HCT116 (cell line): ENCODE results near the gene CCND2. TPM values are rescaled to one million over a fixed set of nuclear protein-coding genes. Genes with fewer than 3 reads are reported as not detected.

ENCODE experiments used
- ATAC-seq: fragments of 200-7000 bp; cut with Tn5 transposase; 2 replicates; pipeline ENCODE4 v1.9.1; 2020; ENCODE audit warnings: mild to moderate bottlenecking, moderate library complexity
- BruUV-seq: library from RNA; stranded (reverse); fragments of 400-500 nt; replicated peaks from 2 replicates; lab custom pipeline; 2021; lab: Mats Ljungman, UMichigan
- CTCF ChIA-PET: fragments of 300-600 bp; sonication (Branson Sonifier 250); formaldehyde crosslinking; loops from one replicate; lab custom pipeline; 2021; ENCODE audit warnings: antibody characterized with exemption; lab: Charles Lee
- POLR2A ChIA-PET: fragments of 300-600, 350-600 bp; sonication (Branson Sonifier 250); formaldehyde crosslinking; loops from one replicate; lab custom pipeline; 2021; ENCODE audit warnings: antibody characterized with exemption; lab: Charles Lee
- RAD21 ChIA-PET, 2 experiments: fragments of 300-600 bp; sonication (Branson Sonifier 250); formaldehyde crosslinking; loops; one replicate each; lab custom pipeline; 2023; ENCODE audit warnings: low total read pairs in 2 of 2; ENCODE audit not compliant: uncharacterized antibody in 2 of 2, unreplicated experiment in 2 of 2, low non-redundant PET in 1 of 2; lab: Charles Lee
- DNase-seq: peaks from one replicate; pipeline ENCODE4 v3.0.0-alpha.2; 2010; ENCODE audit warnings: low read depth, low spot score
- H2AFZ ChIP-seq: fragments of 200-600 bp; shearing (Covaris generic), sonication (generic); 2 replicates; pipeline ENCODE4 v1.6.1; 2017; ENCODE audit warnings: low read depth, mixed run types, mixed read lengths, antibody characterized with exemption, low read length; ENCODE audit not compliant: poor library complexity, severe bottlenecking
- H3K27ac ChIP-seq: 2 replicates; pipeline ENCODE4 v1.5.1; 2012; ENCODE audit warnings: low read depth, low read length
- H3K27me3 ChIP-seq: fragments of 200-600 bp; sonication (generic); 2 replicates; pipeline ENCODE4 v1.6.1; 2016; ENCODE audit warnings: mixed run types, low read length, mixed read lengths; ENCODE audit not compliant: insufficient read depth
- H3K36me3 ChIP-seq, 2 experiments: fragments of 200-500 bp in 1 of 2; fragments of 200-600 bp in 1 of 2; sonication (Bioruptor generic) in 1 of 2; sonication (generic) in 1 of 2; 2 replicates each; pipeline versions ENCODE4 v1.5.1 to v1.6.1; 2014 to 2016; ENCODE audit warnings: low read length in 2 of 2, inconsistent platforms in 1 of 2, mixed read lengths in 1 of 2, mixed run types in 1 of 2; ENCODE audit not compliant: insufficient read depth in 2 of 2, control insufficient read depth in 1 of 2
- H3K4me1 ChIP-seq, 2 experiments: fragments of 200-600 bp in 1 of 2; sonication (generic) in 1 of 2; 2 replicates each; pipeline versions ENCODE4 v1.5.1 to v1.6.1; 2012 to 2017; ENCODE audit warnings: low read length in 2 of 2, inconsistent platforms in 1 of 2, mild to moderate bottlenecking in 1 of 2, mixed read lengths in 1 of 2, mixed run types in 1 of 2, moderate library complexity in 1 of 2; ENCODE audit not compliant: insufficient read depth in 2 of 2, control insufficient read depth in 1 of 2
- H3K4me2 ChIP-seq: fragments of 200-600 bp; sonication (generic); 2 replicates; pipeline ENCODE4 v1.6.1; 2017; ENCODE audit warnings: mixed run types, low read length, mixed read lengths
- H3K4me3 ChIP-seq, 2 experiments: fragments of 200-600 bp in 1 of 2; sonication (generic) in 1 of 2; replicated peaks in 1 of 2; 2 replicates each; pipeline ENCODE4 v1.5.1; 2011 to 2016; ENCODE audit warnings: low read length in 2 of 2, control low read depth in 1 of 2, low read depth in 1 of 2, mild to moderate bottlenecking in 1 of 2, mixed read lengths in 1 of 2, mixed run types in 1 of 2
- H3K79me2 ChIP-seq: fragments of 200-600 bp; sonication (generic); 2 replicates; pipeline ENCODE4 v1.6.1; 2017; ENCODE audit warnings: mild to moderate bottlenecking, mixed run types, low read length, moderate library complexity, mixed read lengths; ENCODE audit not compliant: insufficient read depth
- H3K9ac ChIP-seq: fragments of 200-600 bp; sonication (generic); 2 replicates; pipeline ENCODE4 v1.6.1; 2016; ENCODE audit warnings: low read length, mixed read lengths
- H3K9me2 ChIP-seq: fragments of 200-600 bp; sonication (generic), shearing (Covaris generic); 2 replicates; pipeline ENCODE4 v1.6.1; 2017; ENCODE audit warnings: mixed run types, mild to moderate bottlenecking, moderate library complexity; ENCODE audit not compliant: insufficient read depth
- H3K9me3 ChIP-seq, 2 experiments: fragments of 200-500 bp in 1 of 2; fragments of 200-600 bp in 1 of 2; sonication (Bioruptor generic) in 1 of 2; sonication (generic) in 1 of 2; 2 replicates each; pipeline ENCODE4 v1.6.1; 2014 to 2017; ENCODE audit warnings: low read length in 2 of 2, mixed read lengths in 2 of 2, inconsistent platforms in 1 of 2, low read depth in 1 of 2, mild to moderate bottlenecking in 1 of 2, mixed run types in 1 of 2, moderate library complexity in 1 of 2; ENCODE audit not compliant: control insufficient read depth in 1 of 2, insufficient read depth in 1 of 2
- H4K20me1 ChIP-seq: fragments of 200-600 bp; sonication (generic), shearing (Covaris generic); 2 replicates; pipeline ENCODE4 v1.6.1; 2017; ENCODE audit warnings: mixed run types, mild to moderate bottlenecking, moderate library complexity; ENCODE audit not compliant: insufficient read depth
- CEBPB ChIP-seq: IDR thresholded peaks from 2 replicates; pipeline ENCODE4 v1.6.1; 2012; ENCODE audit warnings: low read depth
- CTCF ChIP-seq, 3 experiments: fragments of 200-600 bp in 1 of 3; sonication (generic) in 1 of 3; IDR thresholded peaks in 2 of 3; conservative IDR thresholded peaks in 1 of 3; 2 replicates each; pipeline ENCODE4 v1.5.1; 2012 to 2017; ENCODE audit warnings: low read depth in 2 of 3, low read length in 2 of 3, antibody characterized with exemption in 1 of 3, borderline replicate concordance in 1 of 3, control low read depth in 1 of 3, mild to moderate bottlenecking in 1 of 3, mixed read lengths in 1 of 3, mixed run types in 1 of 3, moderate library complexity in 1 of 3; ENCODE audit not compliant: insufficient read depth in 1 of 3
- EGR1 ChIP-seq: IDR thresholded peaks from 2 replicates; pipeline ENCODE4 v1.6.1; 2012; ENCODE audit warnings: low read depth
- ELF1 ChIP-seq: IDR thresholded peaks from 2 replicates; pipeline ENCODE4 v1.6.1; 2012; ENCODE audit warnings: low read depth, borderline replicate concordance
- EZH2 ChIP-seq: fragments of 200-600 bp; sonication (generic); IDR thresholded peaks from 2 replicates; pipeline ENCODE4 v1.6.1; 2017; ENCODE audit warnings: antibody characterized with exemption, mixed run types
- EZH2phosphoT487 ChIP-seq: fragments of 200-600 bp; IDR thresholded peaks from 2 replicates; pipeline ENCODE4 v1.6.1; 2018; ENCODE audit warnings: antibody characterized with exemption, borderline replicate concordance
- POLR2AphosphoS5 ChIP-seq: IDR thresholded peaks from 2 replicates; pipeline ENCODE4 v1.6.1; 2011; ENCODE audit warnings: mild to moderate bottlenecking, low read depth, low read length, moderate library complexity
- RAD21 ChIP-seq: IDR thresholded peaks from 2 replicates; pipeline ENCODE4 v1.6.1; 2012; ENCODE audit warnings: low read depth, mild to moderate bottlenecking
- REST ChIP-seq: IDR thresholded peaks from 2 replicates; pipeline ENCODE4 v1.6.1; 2012; ENCODE audit warnings: low read depth
- SIN3A ChIP-seq: IDR thresholded peaks from 2 replicates; pipeline ENCODE4 v1.6.1; 2012; ENCODE audit warnings: low read depth
- SRF ChIP-seq: IDR thresholded peaks from 2 replicates; pipeline ENCODE4 v1.6.1; 2012; ENCODE audit warnings: low read depth
- YY1 ChIP-seq: IDR thresholded peaks from 2 replicates; pipeline ENCODE4 v1.6.1; 2011; ENCODE audit warnings: low read length, low read depth, moderate library complexity, mild to moderate bottlenecking; ENCODE audit not compliant: insufficient replicate concordance; ENCODE audit errors: extremely low read depth
- ZFX ChIP-seq: fragments of 450-650 bp; IDR thresholded peaks from 2 replicates; pipeline ENCODE4 v1.6.1; 2017
- ZNF274 ChIP-seq: fragments of 200-500 bp; sonication (Bioruptor generic); IDR thresholded peaks from 2 replicates; pipeline ENCODE4 v1.6.1; 2014; ENCODE audit warnings: mild to moderate bottlenecking, low read depth, low read length, inconsistent platforms
- intact Hi-C: fragments of 100-400 bp; cut with micrococcal nuclease; formaldehyde crosslinking; loops from 2 replicates; pipeline ENCODE4 v1.10.0; 2022
- total RNA-seq: library from RNA; stranded (reverse); gene quantifications from one replicate; pipeline ENCODE4 v1.2.1, GENCODE V29; 2021; ENCODE audit not compliant: unreplicated experiment

Gene CCND2
- total RNA-seq, 1 experiment from 2014 or later: 1.1 TPM

- TF ChIP-seq RAD21: no peak
- no peak for TF ChIP-seq POLR2AphosphoS5
- no peak for TF ChIP-seq YY1
Measured at GRCh38 chr12:4271717-4272423, 1.7 kb upstream of the CCND2 start (continued).

- H3K4me1 ChIP-seq: peaks cover 5 to 17% of the 10 kb centered on the region in 2 experiments; a peak in 3 of 4 replicates
- no peak overlapping the region for H3K9ac ChIP-seq
- H4K20me1 ChIP-seq: no peaks in the 10 kb centered on the region
- POLR2A ChIA-PET: interaction anchor here (0.7 kb wide), 1 partner anchor 973 kb away, joined by 3 read pairs; no protein-coding TSS in a partner anchor
- no TSS peak for BruUV-seq
- no peak for TF ChIP-seq SIN3A
- TF ChIP-seq ZNF274: no peak
- TF ChIP-seq EZH2: no peak
- no peak for TF ChIP-seq POLR2AphosphoS5
- TF ChIP-seq CEBPB: no peak
- no peak for TF ChIP-seq REST
- no peak for TF ChIP-seq ZFX
- TF ChIP-seq EGR1: no peak
- no peak for TF ChIP-seq SRF
- no peak for TF ChIP-seq CTCF (IDR thresholded peaks at IDR 0.05 in 2 of 3, conservative IDR thresholded peaks at IDR 0.05 in 1 of 3; ENCODE audit: borderline replicate concordance in 1 of 3, insufficient read depth in 1 of 3, low read depth in 2 of 3, low read length in 2 of 3)
- TF ChIP-seq RAD21: no peak
- TF ChIP-seq ELF1: no peak
- no peak for TF ChIP-seq EZH2phosphoT487
- ATAC-seq (no peak), DNase-seq (no peak)
- no peaks in the 10 kb centered on the region for H3K9me2 ChIP-seq
- intact Hi-C loops: loop anchor here (10.0 kb wide), 1 partner anchor 468 kb away; no protein-coding TSS in a partner anchor
- no peaks in the 10 kb centered on the region for H3K9me3 ChIP-seq
- CTCF ChIA-PET: no interaction called here
- H2AFZ ChIP-seq: peak overlapping the region; percentile 35
- H3K79me2 ChIP-seq: no peaks in the 10 kb centered on the region
- RAD21 ChIA-PET: no interaction called here
- H3K27me3 ChIP-seq: peaks cover 50% of the 10 kb centered on the region
- H3K36me3 ChIP-seq: no peaks in the 10 kb centered on the region
- H3K27ac ChIP-seq: no peak overlapping the region
- no peak overlapping the region for H3K4me3 ChIP-seq
- peak overlapping the region; percentile 78 for H3K4me2 ChIP-seq
Measured at GRCh38 chr12:4272424-4273272, 914 bp upstream of the CCND2 start.
